ENCODE data around the gene KLK15.

- TF ChIP-seq POLR2A (IDR thresholded peaks at IDR 0.05; ENCODE audit: low read length) (no peak), GATA1 (IDR thresholded peaks at IDR 0.05; ENCODE audit: low read depth, low read length) (no peak)
Observed at GRCh38 chr19:50780753-50781435, 52.5 kb downstream of the KLK15 start.

Measured in erythroblast (primary cell).